ENCODE measurements around the gene ARHGAP6. TPM values are rescaled to one million over a fixed set of nuclear protein-coding genes. Genes with fewer than 3 reads are reported as not detected.

The ARHGAP6 gene
- total and polyA plus RNA-seq, 9 of the 15 experiments (the other 6 are each of a cell fraction or from before 2014, with no cell fraction given): 12.5 to 63.6 (median 41.8) TPM

DNA sequence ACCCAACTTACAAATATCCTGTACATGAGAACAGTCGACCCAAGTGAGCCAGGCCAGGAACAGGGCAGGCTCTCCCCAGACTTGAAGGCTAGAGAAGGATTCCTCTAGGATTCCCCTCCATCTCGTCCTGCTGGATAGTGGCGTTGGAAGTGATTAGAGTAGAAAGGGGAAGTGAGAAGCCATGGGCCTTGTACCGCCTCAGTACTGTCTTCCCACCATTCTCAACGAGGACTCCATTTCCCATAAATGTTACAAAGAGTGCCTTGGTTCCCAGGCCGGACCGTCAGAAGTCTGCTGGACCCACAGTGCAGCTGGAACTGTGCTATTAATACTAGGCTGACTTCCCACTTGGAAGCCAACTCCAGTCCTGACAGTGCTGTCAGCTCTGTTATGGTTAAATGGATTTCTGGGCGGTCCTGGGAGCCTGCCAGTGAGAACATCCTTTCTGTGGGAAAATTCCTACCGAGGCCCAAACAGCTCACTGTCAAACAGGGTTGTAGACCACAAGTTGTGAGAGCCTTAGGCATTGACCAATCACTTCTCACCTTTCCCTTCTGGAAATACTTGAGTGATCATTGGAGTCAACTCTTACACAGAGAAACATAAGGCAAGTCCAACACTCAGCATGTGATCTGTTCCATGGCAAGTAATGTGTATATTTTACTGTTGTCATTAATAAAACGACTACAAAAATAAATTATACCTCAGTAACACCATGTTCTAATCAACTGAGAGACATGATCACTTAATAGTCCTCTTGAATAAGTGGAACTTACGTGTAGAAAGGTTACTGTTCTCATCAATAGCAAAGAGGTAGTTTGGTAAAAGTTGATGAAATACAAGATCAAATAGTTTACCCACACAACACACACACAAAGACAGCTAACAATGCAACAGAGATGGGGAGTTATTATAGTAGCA, 314.1 kb downstream of the ARHGAP6 start (continued):
- peak in 1 of 2 experiments; percentile 51; a peak in 1 of 4 replicates for TF ChIP-seq TEAD1 (CRISPR knock-in tag; IDR thresholded peaks at IDR 0.05)
- no peak for TF ChIP-seq ID3 (CRISPR knock-in tag; IDR thresholded peaks at IDR 0.05)
- TF ChIP-seq ID3 (tag; IDR thresholded peaks at IDR 0.05): peak; percentile 90
- no peak for TF ChIP-seq EWSR1 (IDR thresholded peaks at IDR 0.05; ENCODE audit: borderline replicate concordance, low read depth, partially characterized antibody)
- peak; percentile 74; the same call in 1 of the 2 replicates for TF ChIP-seq KLF6 (CRISPR knock-in tag; IDR thresholded peaks at IDR 0.05; ENCODE audit: borderline replicate concordance)
- peak; percentile 61 for TF ChIP-seq SMAD4 (CRISPR knock-in tag; conservative IDR thresholded peaks at IDR 0.05)
- no peak for TF ChIP-seq GABPB1 (CRISPR knock-in tag; IDR thresholded peaks at IDR 0.05)
- peak; percentile 6; the same call in 1 of the 2 replicates for TF ChIP-seq E4F1 (CRISPR knock-in tag; IDR thresholded peaks at IDR 0.05; ENCODE audit: borderline replicate concordance)
- TF ChIP-seq NR4A1 (CRISPR knock-in tag; IDR thresholded peaks at IDR 0.05): no peak
- peak; percentile 67 for TF ChIP-seq NR4A1 (tag; IDR thresholded peaks at IDR 0.05)
- no peak for TF ChIP-seq KLF10 (CRISPR knock-in tag; IDR thresholded peaks at IDR 0.05)
- peak; percentile 50 for TF ChIP-seq MEF2D (tag; conservative IDR thresholded peaks at IDR 0.05; ENCODE audit: low read depth)
- TF ChIP-seq SMAD3 (CRISPR knock-in tag; conservative IDR thresholded peaks at IDR 0.05): 0 out of 2 replicates have a peak, but pooled peaks have one; percentile 10
- peak; percentile 90; the same call in 1 of the 2 replicates for TF ChIP-seq SOX6 (IDR thresholded peaks at IDR 0.05)
- peak; percentile 55; the same call in 1 of the 2 replicates for TF ChIP-seq HDAC8 (tag; IDR thresholded peaks at IDR 0.05)
- TF ChIP-seq, protein P1, sequence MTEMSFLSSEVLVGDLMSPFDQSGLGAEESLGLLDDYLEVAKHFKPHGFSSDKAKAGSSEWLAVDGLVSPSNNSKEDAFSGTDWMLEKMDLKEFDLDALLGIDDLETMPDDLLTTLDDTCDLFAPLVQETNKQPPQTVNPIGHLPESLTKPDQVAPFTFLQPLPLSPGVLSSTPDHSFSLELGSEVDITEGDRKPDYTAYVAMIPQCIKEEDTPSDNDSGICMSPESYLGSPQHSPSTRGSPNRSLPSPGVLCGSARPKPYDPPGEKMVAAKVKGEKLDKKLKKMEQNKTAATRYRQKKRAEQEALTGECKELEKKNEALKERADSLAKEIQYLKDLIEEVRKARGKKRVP (CRISPR knock-in tag; IDR thresholded peaks at IDR 0.05): 0 out of 2 replicates have a peak, but pooled peaks have one; percentile 37
- peak; percentile 68; the same call in 1 of the 2 replicates for TF ChIP-seq BRD4 (IDR thresholded peaks at IDR 0.05)
- no peak for TF ChIP-seq ZNF274 (IDR thresholded peaks at IDR 0.05; ENCODE audit: borderline replicate concordance, low read depth, low read length)
- TF ChIP-seq, protein P2, sequence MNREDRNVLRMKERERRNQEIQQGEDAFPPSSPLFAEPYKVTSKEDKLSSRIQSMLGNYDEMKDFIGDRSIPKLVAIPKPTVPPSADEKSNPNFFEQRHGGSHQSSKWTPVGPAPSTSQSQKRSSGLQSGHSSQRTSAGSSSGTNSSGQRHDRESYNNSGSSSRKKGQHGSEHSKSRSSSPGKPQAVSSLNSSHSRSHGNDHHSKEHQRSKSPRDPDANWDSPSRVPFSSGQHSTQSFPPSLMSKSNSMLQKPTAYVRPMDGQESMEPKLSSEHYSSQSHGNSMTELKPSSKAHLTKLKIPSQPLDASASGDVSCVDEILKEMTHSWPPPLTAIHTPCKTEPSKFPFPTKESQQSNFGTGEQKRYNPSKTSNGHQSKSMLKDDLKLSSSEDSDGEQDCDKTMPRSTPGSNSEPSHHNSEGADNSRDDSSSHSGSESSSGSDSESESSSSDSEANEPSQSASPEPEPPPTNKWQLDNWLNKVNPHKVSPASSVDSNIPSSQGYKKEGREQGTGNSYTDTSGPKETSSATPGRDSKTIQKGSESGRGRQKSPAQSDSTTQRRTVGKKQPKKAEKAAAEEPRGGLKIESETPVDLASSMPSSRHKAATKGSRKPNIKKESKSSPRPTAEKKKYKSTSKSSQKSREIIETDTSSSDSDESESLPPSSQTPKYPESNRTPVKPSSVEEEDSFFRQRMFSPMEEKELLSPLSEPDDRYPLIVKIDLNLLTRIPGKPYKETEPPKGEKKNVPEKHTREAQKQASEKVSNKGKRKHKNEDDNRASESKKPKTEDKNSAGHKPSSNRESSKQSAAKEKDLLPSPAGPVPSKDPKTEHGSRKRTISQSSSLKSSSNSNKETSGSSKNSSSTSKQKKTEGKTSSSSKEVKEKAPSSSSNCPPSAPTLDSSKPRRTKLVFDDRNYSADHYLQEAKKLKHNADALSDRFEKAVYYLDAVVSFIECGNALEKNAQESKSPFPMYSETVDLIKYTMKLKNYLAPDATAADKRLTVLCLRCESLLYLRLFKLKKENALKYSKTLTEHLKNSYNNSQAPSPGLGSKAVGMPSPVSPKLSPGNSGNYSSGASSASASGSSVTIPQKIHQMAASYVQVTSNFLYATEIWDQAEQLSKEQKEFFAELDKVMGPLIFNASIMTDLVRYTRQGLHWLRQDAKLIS (CRISPR knock-in tag; IDR thresholded peaks at IDR 0.05): no peak
